HPDE6-E6E7 (cell line): Measurements from ENCODE around the gene VPS13D.

Experiments used
- DNase-seq: peaks from one replicate; pipeline ENCODE4 v3.0.0; 2011; ENCODE audit warnings: missing footprints; ENCODE audit errors: extremely low spot score

The VPS13D gene

GRCh38 chr1:12424793-12425192 lies 195.0 kb downstream of the VPS13D start:
- no peak for DNase-seq

DNA sequence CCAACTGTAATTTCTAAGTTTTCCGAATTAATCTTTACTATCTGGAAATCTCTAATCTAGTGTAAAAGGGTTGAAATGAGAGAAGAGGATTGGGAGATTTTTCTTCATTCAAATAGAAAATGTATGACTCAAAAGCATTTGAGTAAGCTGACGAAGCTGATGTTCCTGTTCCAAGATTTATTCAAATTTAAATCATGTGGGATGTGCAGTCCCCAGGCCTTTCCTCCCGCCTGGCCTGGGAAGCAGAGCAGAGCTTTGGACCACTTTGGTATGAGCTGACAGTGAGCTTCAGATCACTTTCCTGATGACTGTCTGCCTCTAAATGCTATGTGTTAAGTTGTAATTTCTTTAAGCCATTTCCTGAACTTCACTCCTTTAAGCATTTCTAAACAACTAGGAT lies 196.2 kb downstream of the VPS13D start:
- DNase-seq = no peak

DNA sequence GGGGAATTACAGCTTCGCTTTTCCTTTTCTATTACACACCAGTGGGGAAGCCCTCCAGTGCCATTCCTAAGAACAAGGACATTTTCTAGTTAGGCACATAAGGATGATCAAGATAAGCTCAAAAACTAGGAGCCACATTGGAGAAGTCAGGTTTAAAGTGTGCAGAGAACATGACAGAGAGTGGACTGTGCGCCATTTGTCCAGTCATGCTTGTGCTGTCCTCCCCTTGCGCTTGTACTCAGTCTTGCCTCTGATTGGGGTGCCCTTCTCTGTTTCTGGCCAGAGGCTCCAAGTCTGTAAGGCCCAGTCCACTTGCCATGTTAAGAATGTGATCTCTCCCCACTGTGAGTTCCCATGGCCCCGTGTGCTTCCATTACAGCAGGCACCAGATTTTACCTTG lies 198.5 kb downstream of the VPS13D start:
- DNase-seq = no peak

DNA sequence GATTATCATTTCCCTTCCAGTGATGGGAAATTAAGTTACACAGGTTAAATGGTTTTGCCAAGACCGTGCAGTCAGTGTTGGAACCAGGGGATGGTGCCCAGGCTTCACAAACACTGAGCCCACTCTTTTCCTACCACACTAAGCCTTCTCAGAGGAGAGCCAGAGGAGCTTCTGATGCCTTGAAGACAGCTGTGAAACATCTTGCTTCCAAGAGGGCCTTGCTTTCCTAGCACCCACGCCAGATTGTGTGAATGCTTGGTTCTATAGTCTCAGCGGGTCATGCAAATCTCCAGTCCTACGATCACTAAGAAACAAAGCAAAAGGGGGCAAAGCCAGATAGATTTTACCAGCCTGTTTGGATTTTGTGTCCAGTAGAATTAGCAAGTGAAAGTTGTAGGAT lies 200.7 kb downstream of the VPS13D start:
- DNase-seq = no peak

DNA sequence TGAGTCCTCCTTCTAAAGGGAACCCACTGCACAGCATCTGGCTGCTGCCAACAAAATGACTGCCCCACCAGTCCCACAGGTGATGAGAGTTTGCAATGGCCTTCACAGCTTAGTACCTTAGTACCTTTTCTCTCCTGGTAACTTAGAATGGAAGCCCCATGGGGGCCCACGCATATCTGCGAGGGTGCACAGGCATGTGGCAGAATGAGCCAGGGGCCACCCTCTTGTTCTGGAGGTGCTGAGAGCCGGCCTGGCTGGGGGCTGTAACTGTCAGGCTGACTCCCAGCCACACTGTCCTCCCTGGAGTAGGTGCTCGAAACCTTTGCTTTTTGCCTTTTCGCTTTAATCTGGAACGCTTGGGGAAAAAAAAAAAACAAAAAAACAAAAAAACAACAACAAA lies 203.1 kb downstream of the VPS13D start:
- DNase-seq = no peak

GRCh38 chr1:12433323-12434053 lies 203.7 kb downstream of the VPS13D start:
- DNase-seq = no peak

- DNase-seq = peak; percentile 33
Measured at GRCh38 chr1:12434174-12434573, 204.3 kb downstream of the VPS13D start.

DNA sequence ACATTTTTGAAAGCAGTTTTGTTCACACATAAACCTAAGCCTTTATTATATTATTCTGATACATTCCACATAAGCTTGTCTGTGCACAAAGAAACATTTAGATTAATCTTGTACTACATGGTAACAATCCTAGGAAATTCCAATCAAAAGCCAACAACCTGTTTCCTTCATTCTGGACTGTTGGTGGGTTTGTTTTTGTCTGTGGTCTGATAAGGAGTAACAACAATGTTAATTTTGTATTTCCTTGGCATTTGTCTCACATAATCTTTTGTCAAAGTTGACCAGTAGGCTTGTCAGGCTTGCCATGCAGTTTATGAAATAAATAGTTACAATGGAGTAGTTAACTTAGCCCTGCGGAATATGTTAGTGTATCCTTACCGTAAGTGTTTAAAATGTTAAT lies 204.9 kb downstream of the VPS13D start:
- DNase-seq = no peak

DNA sequence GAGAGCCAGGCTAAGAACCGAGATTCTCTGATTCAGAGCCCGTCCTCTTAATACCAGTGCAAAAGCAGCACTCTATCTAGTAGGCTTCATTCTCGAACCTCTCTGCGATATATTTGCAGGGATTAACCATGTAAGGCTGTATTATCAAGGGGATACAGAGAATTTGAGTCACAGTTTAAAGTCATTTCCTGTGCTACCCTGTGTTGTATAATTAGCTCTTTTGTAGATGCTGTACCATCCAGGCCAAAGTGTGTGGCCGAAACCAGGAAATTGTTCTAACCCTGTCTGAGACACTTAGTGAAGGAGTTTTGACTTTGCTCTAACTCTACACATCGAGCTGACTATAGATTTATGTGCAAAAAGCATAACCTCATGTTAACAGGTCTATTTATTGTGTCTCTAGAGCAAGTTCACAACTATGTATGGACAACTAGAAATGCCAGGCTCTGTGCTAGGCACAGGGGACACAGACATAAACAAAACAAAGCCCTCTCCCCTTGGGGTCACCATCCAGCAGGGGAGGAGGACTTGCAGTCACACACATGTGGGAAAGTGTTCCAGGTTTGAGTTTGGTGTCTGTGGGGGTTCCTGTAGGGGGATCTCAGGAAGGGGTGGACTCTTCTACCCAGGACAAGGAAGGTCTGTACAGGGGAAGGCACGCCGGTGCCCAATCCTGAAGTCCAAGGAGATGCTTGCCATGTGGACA lies 206.0 kb downstream of the VPS13D start:
- DNase-seq = no peak

GRCh38 chr1:12436345-12436658 lies 206.5 kb downstream of the VPS13D start:
- DNase-seq = no peak

DNA sequence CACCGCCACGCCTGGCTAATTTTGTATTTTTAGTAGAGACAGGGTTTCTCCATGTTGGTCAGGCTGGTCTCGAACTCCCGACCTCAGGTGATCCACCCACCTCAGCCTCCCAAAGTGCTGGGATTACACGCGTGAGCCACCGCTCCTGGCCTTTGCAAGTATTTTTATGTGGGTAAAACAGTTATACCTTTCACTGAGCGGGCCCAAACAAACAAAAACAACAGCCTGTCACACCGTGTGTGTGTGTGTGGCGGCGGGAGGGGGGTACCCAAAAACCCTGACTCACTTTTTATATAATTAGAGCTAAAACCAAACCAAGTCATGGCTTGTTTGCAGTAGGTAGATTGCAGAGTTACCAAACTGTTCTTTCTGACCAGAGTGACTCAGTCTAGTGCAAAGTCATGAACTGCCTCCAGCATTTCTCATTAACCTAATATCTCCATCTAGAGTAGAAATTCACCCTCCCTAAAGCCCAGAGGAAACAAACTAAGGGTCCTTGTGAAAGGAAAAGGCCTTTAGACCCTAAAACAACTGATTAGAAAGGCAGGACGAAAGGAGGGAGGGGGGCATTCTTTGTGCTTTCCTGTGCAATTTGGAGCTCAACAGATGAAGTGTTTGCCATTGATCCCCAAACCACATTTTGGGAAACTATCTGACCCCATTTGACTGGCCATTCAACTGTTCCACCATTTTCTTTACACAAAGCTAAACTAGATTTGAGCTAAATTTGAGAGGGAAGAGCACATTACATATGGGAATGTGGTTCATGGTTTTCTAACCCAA lies 207.2 kb downstream of the VPS13D start:
- peak; percentile 80 for DNase-seq

GRCh38 chr1:12437629-12438028 lies 207.8 kb downstream of the VPS13D start:
- no peak for DNase-seq

- no peak for DNase-seq
Measured at GRCh38 chr1:12438349-12438924, 208.6 kb downstream of the VPS13D start.

DNA sequence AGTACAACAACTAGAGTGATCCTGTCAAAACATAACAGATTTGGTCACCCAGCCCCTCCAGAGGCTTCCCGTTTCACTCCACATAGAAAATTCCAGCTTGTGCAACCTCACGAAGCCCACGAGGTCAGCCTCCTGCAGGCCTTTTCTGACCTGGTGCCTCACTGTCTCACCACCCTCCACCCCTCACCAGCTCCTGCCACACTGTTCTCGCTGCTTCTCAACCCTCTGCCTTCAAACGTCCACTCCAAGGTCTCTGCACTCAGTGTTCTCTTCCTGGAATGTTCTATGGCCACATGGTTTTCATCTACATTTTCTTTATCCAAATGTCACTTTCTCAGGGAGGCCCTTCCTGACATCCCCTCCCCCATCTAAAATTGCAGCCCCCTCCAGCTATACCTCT lies 209.2 kb downstream of the VPS13D start:
- no peak for DNase-seq

- no peak for DNase-seq
Measured at GRCh38 chr1:12441414-12442105, 211.7 kb downstream of the VPS13D start.

- DNase-seq = no peak
Measured at GRCh38 chr1:12442217-12442616, 212.4 kb downstream of the VPS13D start.

GRCh38 chr1:12443151-12443550 lies 213.3 kb downstream of the VPS13D start:
- no peak for DNase-seq

- DNase-seq = no peak
Measured at GRCh38 chr1:12444329-12444841, 214.6 kb downstream of the VPS13D start.

- no peak for DNase-seq
Measured at GRCh38 chr1:12445257-12445656, 215.4 kb downstream of the VPS13D start.

DNA sequence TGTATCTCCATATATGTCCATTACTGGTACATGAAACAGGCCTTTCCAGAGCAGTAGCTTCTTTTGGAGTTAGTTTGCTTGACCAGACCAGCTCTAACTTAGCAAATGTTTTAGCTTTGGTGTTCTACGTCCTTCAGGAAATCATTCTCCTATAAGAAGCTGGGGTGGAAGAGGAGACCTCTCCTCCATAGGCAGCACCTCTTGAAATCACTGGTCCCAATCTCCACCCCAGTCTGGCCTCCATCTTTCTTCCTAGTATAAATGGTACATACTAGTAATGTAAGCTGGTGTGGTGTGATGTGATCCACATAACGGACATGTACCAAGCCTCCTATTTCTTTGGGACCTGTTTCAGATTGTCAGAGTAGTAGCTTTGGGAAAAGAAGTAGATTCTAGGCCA lies 216.8 kb downstream of the VPS13D start:
- no peak for DNase-seq

- no peak for DNase-seq
Measured at GRCh38 chr1:12447307-12447706, 217.5 kb downstream of the VPS13D start.

- DNase-seq = no peak
Measured at GRCh38 chr1:12447849-12448312, 218.1 kb downstream of the VPS13D start.
